Spleen (tissue), 11 donors: ENCODE data around the gene KAT14. TPM values are rescaled to one million over a fixed set of nuclear protein-coding genes. Genes with fewer than 3 reads are reported as not detected.
"Not testable (repeated sequence)": the region's sequence is repeated elsewhere in the genome, so short reads cannot be mapped to it uniquely, and the experiment has no call there.

ENCODE experiments used
- DNase-seq: peaks from one replicate; pipeline ENCODE4 v3.0.0-alpha.2; 2020
- H3K27ac ChIP-seq, 8 donors: fragments of 200-600 bp; sonication (generic) in 7 of 8; 1 replicate in 4 of 8; 2 replicates in 4 of 8; pipeline versions ENCODE4 v1.5.0 to v1.8.0; 2016 to 2021; ENCODE audit warnings: inconsistent platforms in 4 of 8, mild to moderate bottlenecking in 4 of 8, moderate library complexity in 1 of 8
- H3K27me3 ChIP-seq, 7 donors: fragments of 200-600 bp; sonication (generic) in 6 of 7; replicated peaks in 1 of 7; 1 replicate in 4 of 7; 2 replicates in 3 of 7; pipeline versions ENCODE4 v1.5.0 to v1.8.0; 2016 to 2021; ENCODE audit warnings: inconsistent platforms in 3 of 7, mild to moderate bottlenecking in 1 of 7
- H3K36me3 ChIP-seq, 6 donors: fragments of 200-600 bp; sonication (generic) in 5 of 6; 1 replicate in 4 of 6; 2 replicates in 2 of 6; pipeline versions ENCODE4 v1.5.0 to v1.8.0; 2016 to 2021; ENCODE audit warnings: inconsistent platforms in 2 of 6
- H3K4me1 ChIP-seq, 6 donors: fragments of 200-600 bp; sonication (generic) in 5 of 6; 1 replicate in 3 of 6; 2 replicates in 3 of 6; pipeline versions ENCODE4 v1.5.0 to v1.8.0; 2016 to 2021; ENCODE audit warnings: inconsistent platforms in 3 of 6
- H3K4me3 ChIP-seq, 8 donors: fragments of 200-600 bp; sonication (generic) in 7 of 8; 1 replicate in 4 of 8; 2 replicates in 4 of 8; pipeline versions ENCODE4 v1.5.0 to v1.8.0; 2016 to 2021; ENCODE audit warnings: inconsistent platforms in 4 of 8, mild to moderate bottlenecking in 4 of 8, moderate library complexity in 2 of 8
- H3K9me3 ChIP-seq, 8 donors: fragments of 200-600 bp; sonication (generic) in 7 of 8; 1 replicate in 4 of 8; 2 replicates in 4 of 8; pipeline versions ENCODE4 v1.5.0 to v1.8.0; 2016 to 2021; ENCODE audit warnings: inconsistent platforms in 4 of 8
- CTCF ChIP-seq, 11 experiments: fragments of 200-600 bp in 7 of 11; fragments of 450-650 bp in 4 of 11; sonication (generic) in 4 of 11; IDR thresholded peaks in 8 of 11; conservative IDR thresholded peaks in 3 of 11; 1 replicate in 7 of 11; 2 replicates in 4 of 11; pipeline versions ENCODE4 v1.4.0 to v1.8.0; 2016 to 2021; ENCODE audit warnings: antibody characterized with exemption in 11 of 11, inconsistent platforms in 4 of 11, mild to moderate bottlenecking in 1 of 11
- POLR2A ChIP-seq, 3 donors: fragments of 450-650 bp; IDR thresholded peaks; one replicate each; pipeline ENCODE4 v1.5.1; 2017; ENCODE audit warnings: antibody characterized with exemption in 3 of 3, mild to moderate bottlenecking in 1 of 3
- POLR2AphosphoS5 ChIP-seq, 3 donors: sonication (generic); formaldehyde crosslinking; IDR thresholded peaks; one replicate each; pipeline ENCODE4 v1.5.1; 2017; ENCODE audit warnings: antibody characterized with exemption in 3 of 3
- WGBS, 5 donors: extraction: QIAGEN DNeasy Blood & Tissue Kit in 3 of 5; methylation state at CpG; one replicate each; pipeline versions ENCODE4 v1.1.5 to v1.1.7; 2013 to 2018; 5-methylcytosine and 5-hydroxymethylcytosine counted together
- intact Hi-C: fragments of 100-400 bp; cut with DNase I; formaldehyde crosslinking; loops from one replicate; pipeline ENCODE4 v1.15.0; 2023; ENCODE audit warnings: low total_unique reads
- polyA plus RNA-seq, 3 donors: library from polyadenylated mRNA; stranded (reverse); fragments of 200-250 nt; gene quantifications; one replicate each; pipeline ENCODE4 v1.2.1, GENCODE V29; 2013
- total RNA-seq, 7 donors: library from RNA; depleted of rRNA in 3 of 7; stranded (reverse); fragments of >200 nt in 3 of 7; fragmentation: NEBNext Ultra II Directional in 4 of 7; extraction: Animal tissue kit (Norgen Biotek cat#: 25700) in 4 of 7; gene quantifications; one replicate each; pipeline versions ENCODE4 v1.1.0 to v1.2.1, GENCODE V29; 2016 to 2021
- donor health status: healthy with polysubstance abuse.
- donor health status: DM: no; HTN: no; CAD: no; lungs with moderate emphysema.
- donor health status: DM: no; HTN: no; CAD: no.
- donor health status: Bipolar disorder and iron deficiency.
- donor health status: healthy.
- donor health status: DM: no; HTN: no; CAD: no.
- donor health status: DM: yes; HTN: yes; CAD: no.

Gene KAT14
- total and polyA plus RNA-seq, 10 donors: 6.3 to 18.2 (median 13.2) TPM

- no peak for DNase-seq
- 48 to 64% (median 54%) methylated on average over 7 of the region's 7 CpGs for WGBS, 5 donors
- intact Hi-C loops: no loop called here
- H3K9me3 ChIP-seq: no peaks in the 10 kb centered on the region
- no peak overlapping the region for H3K27ac ChIP-seq
- TF ChIP-seq CTCF (IDR thresholded peaks at IDR 0.05 in 8 of 11, conservative IDR thresholded peaks at IDR 0.05 in 3 of 11) (no peak), POLR2AphosphoS5 (IDR thresholded peaks at IDR 0.05) (no peak), POLR2A (IDR thresholded peaks at IDR 0.05) (no peak)
- H3K4me1 ChIP-seq: no peaks in the 10 kb centered on the region
- no peaks in the 10 kb centered on the region for H3K36me3 ChIP-seq
- peaks cover 0 to 12% (median 0%) of the 10 kb centered on the region in 7 donors for H3K27me3 ChIP-seq
- no peak overlapping the region for H3K4me3 ChIP-seq
These were observed 36.4 kb upstream of the KAT14 start for GRCh38 chr20:18101125-18101810.

DNA sequence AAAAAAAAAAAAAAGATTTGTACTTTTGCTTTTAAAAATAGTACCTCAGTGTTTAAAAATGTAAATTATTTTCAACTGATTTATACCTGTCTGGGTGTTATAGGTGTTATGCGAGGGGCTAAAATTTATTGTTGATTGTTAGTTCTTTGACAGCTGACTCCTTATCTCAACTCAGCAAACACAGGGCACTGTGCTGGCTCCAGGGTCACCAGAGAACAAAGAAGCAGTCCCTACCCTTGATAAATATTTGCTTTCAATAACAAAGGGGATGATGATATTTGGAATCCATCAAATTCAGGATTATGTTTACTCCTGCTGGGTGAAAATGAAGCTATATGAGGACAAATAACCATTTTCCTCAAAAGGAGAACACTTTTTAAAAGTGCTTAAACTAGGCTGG, 34.2 kb upstream of the KAT14 start:
- Histone ChIP-seq H3K9me3 (peaks cover 0 to 9% (median 0%) of the 10 kb centered on the region in 8 donors), H3K4me3 (no peak overlapping the region), H3K27ac (no peak overlapping the region), H3K27me3 (peaks cover 0 to 12% (median 0%) of the 10 kb centered on the region in 7 donors), H3K36me3 (no peaks in the 10 kb centered on the region), H3K4me1 (no peaks in the 10 kb centered on the region)
- intact Hi-C loops: no loop called here
- 70 to 85% (median 73%) methylated on average over 1 of the region's 1 CpG for WGBS, 5 donors
- TF ChIP-seq CTCF (IDR thresholded peaks at IDR 0.05 in 8 of 11, conservative IDR thresholded peaks at IDR 0.05 in 3 of 11) (no peak), POLR2AphosphoS5 (IDR thresholded peaks at IDR 0.05) (no peak), POLR2A (IDR thresholded peaks at IDR 0.05) (no peak)
- DNase-seq: no peak

- intact Hi-C loops: no loop called here
- no peak overlapping the region for H3K27ac ChIP-seq
- TF ChIP-seq POLR2AphosphoS5 (IDR thresholded peaks at IDR 0.05) (no peak), CTCF (IDR thresholded peaks at IDR 0.05 in 8 of 11, conservative IDR thresholded peaks at IDR 0.05 in 3 of 11) (no peak)
- 84 to 94% (median 91%) methylated on average over 2 of the region's 2 CpGs for WGBS, 5 donors
- H3K9me3 ChIP-seq: peaks cover 0 to 13% (median 0%) of the 10 kb centered on the region in 8 donors
- H3K4me1 ChIP-seq: no peaks in the 10 kb centered on the region
- DNase-seq: no peak
- H3K4me3 ChIP-seq: no peak overlapping the region
- no peaks in the 10 kb centered on the region for H3K36me3 ChIP-seq
- peaks cover 0 to 8% (median 0%) of the 10 kb centered on the region in 7 donors for H3K27me3 ChIP-seq
These were observed 29.3 kb upstream of the KAT14 start for GRCh38 chr20:18108326-18108725.

DNA sequence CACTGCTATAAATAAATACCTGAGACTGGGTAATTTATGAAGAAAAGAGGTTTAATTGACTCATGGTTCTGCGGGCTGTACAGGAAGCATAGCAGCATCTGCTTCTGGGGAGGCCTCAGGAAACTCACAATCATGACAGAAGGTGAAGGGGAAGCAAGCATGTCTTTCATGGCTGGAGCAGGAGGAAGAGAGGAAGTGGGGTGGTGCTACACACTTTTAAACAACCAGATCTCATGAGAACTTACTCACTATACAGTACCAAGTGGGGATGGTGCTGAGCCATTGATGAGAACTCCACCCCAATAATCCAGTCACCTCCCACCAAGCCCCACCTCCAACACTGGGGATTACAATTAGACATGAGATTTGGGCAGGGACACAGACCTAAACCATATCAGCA, 9.1 kb upstream of the KAT14 start:
- intact Hi-C loops, H3K4me1 ChIP-seq, H3K27me3 ChIP-seq, H3K27ac ChIP-seq, H3K9me3 ChIP-seq, H3K36me3 ChIP-seq, H3K4me3 ChIP-seq, DNase-seq: not testable (repeated sequence)
- WGBS, 5 donors: 11 to 24% (median 16%) methylated on average over 1 of the region's 1 CpG
